ENCODE measurements around the gene PEX14.

- no peak for TF ChIP-seq CTCF (IDR thresholded peaks at IDR 0.05)
- no peak for TF ChIP-seq POLR2A (IDR thresholded peaks at IDR 0.05)
Observed at GRCh38 chr1:10678402-10678801, 203.7 kb downstream of the PEX14 start.
